K562 (cell line): ENCODE measurements around the gene LRFN2. TPM values are rescaled to one million over a fixed set of nuclear protein-coding genes. Genes with fewer than 3 reads are reported as not detected.

Source experiments
- polyA plus RNA-seq, 8 experiments: library from polyadenylated mRNA; depleted of rRNA in 4 of 8; stranded (reverse) in 5 of 8; unstranded in 3 of 8; fragments of >200 nt; fragmentation: Nextera tagmentation in 2 of 8; fragmentation: Illumina TruSeq in 1 of 8; extraction: Ambion mirVana in 2 of 8; extraction: Trizol in 1 of 8; gene quantifications; 2 replicates each; pipeline versions ENCODE4 v1.2.1 to v1.2.3, GENCODE V29; 2011 to 2014; ENCODE audit warnings: inconsistent platforms in 1 of 8, missing spikeins in 1 of 8
- small RNA-seq: library from RNA; depleted of rRNA; stranded (forward); fragments of <200 nt; gene quantifications from one replicate; pipeline ENCODE3, GENCODE V24; 2014
- total RNA-seq, 7 experiments: library from RNA; depleted of rRNA in 6 of 7; stranded (reverse); fragments of >200 nt in 6 of 7; fragmentation: Illumina TruSeq in 2 of 7; extraction: Trizol in 2 of 7; gene quantifications; 2 replicates each; pipeline versions ENCODE4 v1.2.1 to v1.2.3, GENCODE V29; 2011 to 2021; ENCODE audit warnings: low replicate concordance in 1 of 7

LRFN2 gene
- total and polyA plus RNA-seq, 9 of the 15 experiments (the other 6 are each of a cell fraction or from before 2014, with no cell fraction given) = not detected

Small RNA genes within 50 kb of the gene (small RNA-seq; reads per million reads assigned to genes)
- gene RNU6-250P = not detected
